HG02970 (cell line): ENCODE data around the gene SH3GL2.
"Not testable (repeated sequence)": the region's sequence is repeated elsewhere in the genome, so short reads cannot be mapped to it uniquely, and the experiment has no call there.

Experiments
- ATAC-seq: cut with Tn5 transposase; IDR thresholded peaks from one replicate; pipeline ENCODE4 v1.9.1; 2021; ENCODE audit warnings: mild to moderate bottlenecking, moderate library complexity, moderate number of reproducible peaks; ENCODE audit not compliant: unreplicated experiment, low FRiP score

The SH3GL2 gene

GRCh38 chr9:17739736-17740135 lies 160.9 kb downstream of the SH3GL2 start:
- ATAC-seq: no peak

GRCh38 chr9:17742067-17742466 lies 163.2 kb downstream of the SH3GL2 start:
- ATAC-seq: no peak

GRCh38 chr9:17744786-17745185 lies 165.9 kb downstream of the SH3GL2 start:
- ATAC-seq: no peak

GRCh38 chr9:17750269-17750668 lies 171.4 kb downstream of the SH3GL2 start:
- no peak for ATAC-seq

GRCh38 chr9:17751486-17751885 lies 172.6 kb downstream of the SH3GL2 start:
- ATAC-seq: no peak

GRCh38 chr9:17752021-17752420 lies 173.2 kb downstream of the SH3GL2 start:
- ATAC-seq: no peak

- no peak for ATAC-seq
Measured at GRCh38 chr9:17757816-17758215, 178.9 kb downstream of the SH3GL2 start.

- ATAC-seq: no peak
Measured at GRCh38 chr9:17760250-17760649, 181.4 kb downstream of the SH3GL2 start.

GRCh38 chr9:17761984-17762676 lies 183.3 kb downstream of the SH3GL2 start:
- no peak for ATAC-seq

- ATAC-seq: no peak
Measured at GRCh38 chr9:17764306-17764705, 185.4 kb downstream of the SH3GL2 start.

GRCh38 chr9:17765131-17765530 lies 186.3 kb downstream of the SH3GL2 start:
- ATAC-seq: not testable (repeated sequence)

- no peak for ATAC-seq
Measured at GRCh38 chr9:17772223-17772622, 193.4 kb downstream of the SH3GL2 start.

- ATAC-seq: no peak
Measured at GRCh38 chr9:17775656-17776055, 196.8 kb downstream of the SH3GL2 start.

GRCh38 chr9:17776735-17777134 lies 197.9 kb downstream of the SH3GL2 start:
- no peak for ATAC-seq

- no peak for ATAC-seq
Measured at GRCh38 chr9:17777465-17777864, 198.6 kb downstream of the SH3GL2 start.

GRCh38 chr9:17782430-17783149 lies 203.7 kb downstream of the SH3GL2 start:
- ATAC-seq: no peak

- no peak for ATAC-seq
Measured at GRCh38 chr9:17783227-17783626, 204.4 kb downstream of the SH3GL2 start.

GRCh38 chr9:17789316-17789715 lies 210.4 kb downstream of the SH3GL2 start:
- ATAC-seq: no peak

- no peak for ATAC-seq
Measured at GRCh38 chr9:17793713-17794622, 215.1 kb downstream of the SH3GL2 start.

- ATAC-seq: no peak
Measured at GRCh38 chr9:17795744-17796143, 216.9 kb downstream of the SH3GL2 start.

GRCh38 chr9:17799369-17799768 lies 220.5 kb downstream of the SH3GL2 start:
- ATAC-seq: no peak
